B cell (primary cell): ENCODE measurements around the gene NEK5. TPM values are rescaled to one million over a fixed set of nuclear protein-coding genes. Genes with fewer than 3 reads are reported as not detected.

ENCODE experiments used
- ATAC-seq: fragments of 200-7000 bp; cut with Tn5 transposase; one replicate; pipeline ENCODE4 v1.10.0; 2021; ENCODE audit warnings: low read depth, mild to moderate bottlenecking, moderate number of reproducible peaks, moderate library complexity
- CTCF ChIA-PET: fragments of 350-600 bp; sonication (Branson Sonifier 250); formaldehyde crosslinking; loops from one replicate; lab custom pipeline; 2021; ENCODE audit warnings: antibody characterized with exemption, inconsistent platforms; lab: Charles Lee
- POLR2A ChIA-PET: fragments of 350-600 bp; sonication (Branson Sonifier 250); formaldehyde crosslinking; loops from one replicate; lab custom pipeline; 2021; ENCODE audit warnings: antibody characterized with exemption; lab: Charles Lee
- DNase-seq: peaks from one replicate; pipeline ENCODE4 v3.0.0; 2013
- H2AFZ ChIP-seq: 2 replicates; pipeline ENCODE4 v1.6.1; 2012; ENCODE audit warnings: mild to moderate bottlenecking, low read depth, low read length; ENCODE audit not compliant: insufficient read depth, poor library complexity, severe bottlenecking
- H3K27ac ChIP-seq, 2 donors: 1 replicate in 1 of 2; 2 replicates in 1 of 2; pipeline ENCODE4 v1.5.1; 2012 to 2013; ENCODE audit warnings: low read length in 2 of 2, mild to moderate bottlenecking in 2 of 2, moderate library complexity in 1 of 2
- H3K27me3 ChIP-seq, 4 experiments: fragments of 200-600 bp in 1 of 4; sonication (generic) in 1 of 4; replicated peaks in 1 of 4; 1 replicate in 2 of 4; 2 replicates in 2 of 4; pipeline versions ENCODE4 v1.6.1 to v1.7.0; 2013 to 2016; ENCODE audit warnings: low read length in 3 of 4, mild to moderate bottlenecking in 2 of 4, mixed read lengths in 1 of 4, moderate library complexity in 1 of 4; ENCODE audit not compliant: insufficient read depth in 4 of 4, control insufficient read depth in 3 of 4; ENCODE audit errors: control extremely low read depth in 1 of 4
- H3K36me3 ChIP-seq, 2 experiments: replicated peaks in 1 of 2; 1 replicate in 1 of 2; 2 replicates in 1 of 2; pipeline versions ENCODE4 v1.6.1 to v1.7.1; 2013; ENCODE audit warnings: low read length in 1 of 2; ENCODE audit not compliant: insufficient read depth in 2 of 2, control insufficient read depth in 1 of 2; ENCODE audit errors: control extremely low read depth in 1 of 2, extremely low read depth in 1 of 2
- H3K4me1 ChIP-seq, 2 donors: fragments of 200-600 bp in 1 of 2; sonication (generic) in 1 of 2; 1 replicate in 1 of 2; 2 replicates in 1 of 2; pipeline versions ENCODE4 v1.5.1 to v1.6.1; 2013 to 2017; ENCODE audit warnings: low read length in 2 of 2; ENCODE audit not compliant: control insufficient read depth in 2 of 2, insufficient read depth in 2 of 2
- H3K4me2 ChIP-seq: replicated peaks from 2 replicates; pipeline ENCODE3; 2012; ENCODE audit warnings: mild to moderate bottlenecking, low read depth, low read length; ENCODE audit not compliant: poor library complexity, severe bottlenecking
- H3K4me3 ChIP-seq, 5 experiments: fragments of 200-600 bp in 1 of 5; sonication (generic) in 1 of 5; 1 replicate in 3 of 5; 2 replicates in 2 of 5; pipeline versions ENCODE4 v1.5.1 to v1.7.0; 2011 to 2016; ENCODE audit warnings: low read length in 4 of 5, mild to moderate bottlenecking in 4 of 5, low read depth in 2 of 5, control low read depth in 1 of 5, moderate library complexity in 1 of 5; ENCODE audit not compliant: insufficient read depth in 1 of 5; ENCODE audit errors: control extremely low read depth in 1 of 5, extremely low read depth in 1 of 5
- H3K79me2 ChIP-seq: fragments of 200-600 bp; sonication (generic); one replicate; pipeline ENCODE4 v1.6.0; 2016; ENCODE audit warnings: low read length; ENCODE audit not compliant: control insufficient read depth, insufficient read depth
- H3K9ac ChIP-seq: fragments of 200-600 bp; sonication (generic); 2 replicates; pipeline ENCODE4 v1.6.1; 2017; ENCODE audit warnings: mild to moderate bottlenecking, low read length, moderate library complexity
- H3K9me3 ChIP-seq, 3 donors: one replicate each; pipeline versions ENCODE4 v1.6.1 to v1.7.1; 2013; ENCODE audit warnings: low read length in 2 of 3; ENCODE audit not compliant: control insufficient read depth in 2 of 3, insufficient read depth in 1 of 3; ENCODE audit errors: control extremely low read depth in 1 of 3
- H4K20me1 ChIP-seq: 2 replicates; pipeline ENCODE4 v1.6.0; 2012; ENCODE audit warnings: mild to moderate bottlenecking, low read length; ENCODE audit not compliant: insufficient read depth, control insufficient read depth, poor library complexity, severe bottlenecking
- H3K27ac Mint-ChIP-seq: one replicate; pipeline ENCODE4 v1.8.0; 2021; ENCODE audit warnings: mixed read lengths
- H3K27me3 Mint-ChIP-seq: one replicate; pipeline ENCODE4 v1.8.0; 2021; ENCODE audit warnings: mixed read lengths
- H3K4me1 Mint-ChIP-seq: one replicate; pipeline ENCODE4 v1.8.0; 2021; ENCODE audit warnings: mixed read lengths
- H3K4me3 Mint-ChIP-seq: one replicate; pipeline ENCODE4 v1.8.0; 2021; ENCODE audit warnings: mixed read lengths
- H3K9me3 Mint-ChIP-seq: one replicate; pipeline ENCODE4 v1.8.0; 2022; ENCODE audit warnings: mixed read lengths; ENCODE audit not compliant: insufficient read depth
- CTCF ChIP-seq: fragments of 200-600 bp; IDR thresholded peaks from one replicate; pipeline ENCODE4 v1.8.0; 2022; ENCODE audit warnings: antibody characterized with exemption, mild to moderate bottlenecking
- EZH2 ChIP-seq: IDR thresholded peaks from 2 replicates; pipeline ENCODE4 v1.6.1; 2012; ENCODE audit warnings: borderline replicate concordance, low read depth, mild to moderate bottlenecking, moderate library complexity, low read length; ENCODE audit not compliant: insufficient read depth, poor library complexity, severe bottlenecking
- WGBS: methylation state at CpG from one replicate; pipeline ENCODE4 v1.1.5; 2013; ENCODE audit warnings: missing lambda C conversion rate; ENCODE audit not compliant: insufficient coverage; 5-methylcytosine and 5-hydroxymethylcytosine counted together
- intact Hi-C: fragments of 100-400 bp; cut with micrococcal nuclease; formaldehyde crosslinking; loops from one replicate; pipeline ENCODE4 v1.10.0; 2022
- polyA plus RNA-seq: library from polyadenylated mRNA; depleted of rRNA; stranded (reverse); fragments of >200 nt; gene quantifications from 2 replicates; pipeline ENCODE4 v1.2.3, GENCODE V29; 2012
- total RNA-seq, 2 donors: library from RNA; stranded (reverse); fragments of 120-200 nt in 1 of 2; gene quantifications; 1 replicate in 1 of 2; 2 replicates in 1 of 2; pipeline versions ENCODE4 v1.2.3 to v1.2.4, GENCODE V29; 2013 to 2022

Gene NEK5
- total and polyA plus RNA-seq, 2 donors (not counting 1 experiment from before 2014, with no cell fraction given): not detected

GRCh38 chr13:52070929-52071523, 57.8 kb downstream of the NEK5 start:
- Histone ChIP-seq H3K27me3 (peaks cover 0 to 8% (median 6%) of the 10 kb centered on the region in 4 experiments), H3K4me1 (no peaks in the 10 kb centered on the region), H3K9me3 (peaks cover 1 to 27% (median 19%) of the 10 kb centered on the region in 3 donors), H3K27ac (no peak overlapping the region), H4K20me1 (no peaks in the 10 kb centered on the region), H3K4me3 (no peak overlapping the region), H3K36me3 (no peaks in the 10 kb centered on the region), H3K4me2 (no peak overlapping the region), H3K79me2 (no peaks in the 10 kb centered on the region), H3K9ac (no peak overlapping the region), H2AFZ (no peak overlapping the region)
- ATAC-seq: no peak
- DNase-seq: no peak
- Mint-ChIP-seq H3K4me3 (no peak overlapping the region), H3K27me3 (peaks cover 45% of the 10 kb centered on the region), H3K4me1 (no peaks in the 10 kb centered on the region), H3K27ac (no peak overlapping the region), H3K9me3 (peaks cover 14% of the 10 kb centered on the region)
- intact Hi-C loops: no loop called here
- TF ChIP-seq EZH2 (no peak), CTCF (no peak)
- ChIA-PET CTCF (no interaction called here), POLR2A (no interaction called here)
- no CpG with 5 or more reads among the region's 1 CpG for WGBS

GRCh38 chr13:52067237-52067636, 61.6 kb downstream of the NEK5 start:
- H3K9me3 Mint-ChIP-seq: peaks cover 17% of the 10 kb centered on the region
- ATAC-seq: no peak
- Histone ChIP-seq H3K36me3 (no peaks in the 10 kb centered on the region), H4K20me1 (no peaks in the 10 kb centered on the region), H2AFZ (no peak overlapping the region), H3K27ac (no peak overlapping the region), H3K79me2 (no peaks in the 10 kb centered on the region), H3K27me3 (no peaks in the 10 kb centered on the region), H3K4me2 (no peak overlapping the region), H3K9me3 (peaks cover 1 to 32% (median 25%) of the 10 kb centered on the region in 3 donors), H3K4me1 (no peaks in the 10 kb centered on the region), H3K9ac (no peak overlapping the region), H3K4me3 (no peak overlapping the region)
- intact Hi-C loops: no loop called here
- DNase-seq: peak; percentile 5
- peaks cover 23% of the 10 kb centered on the region for H3K27me3 Mint-ChIP-seq
- TF ChIP-seq EZH2 (no peak), CTCF (no peak)
- no peak overlapping the region for H3K27ac Mint-ChIP-seq
- CTCF ChIA-PET: no interaction called here
- no peaks in the 10 kb centered on the region for H3K4me1 Mint-ChIP-seq
- POLR2A ChIA-PET: no interaction called here
- no peak overlapping the region for H3K4me3 Mint-ChIP-seq
